HG03354 (cell line): ENCODE results near the gene PRR29.
"Not testable (repeated sequence)": the region's sequence is repeated elsewhere in the genome, so short reads cannot be mapped to it uniquely, and the experiment has no call there.

ENCODE experiments used
- ATAC-seq: cut with Tn5 transposase; IDR thresholded peaks from one replicate; pipeline ENCODE4 v1.9.1; 2021; ENCODE audit warnings: mild to moderate bottlenecking; ENCODE audit not compliant: unreplicated experiment, poor library complexity, severe bottlenecking

The PRR29 gene

DNA sequence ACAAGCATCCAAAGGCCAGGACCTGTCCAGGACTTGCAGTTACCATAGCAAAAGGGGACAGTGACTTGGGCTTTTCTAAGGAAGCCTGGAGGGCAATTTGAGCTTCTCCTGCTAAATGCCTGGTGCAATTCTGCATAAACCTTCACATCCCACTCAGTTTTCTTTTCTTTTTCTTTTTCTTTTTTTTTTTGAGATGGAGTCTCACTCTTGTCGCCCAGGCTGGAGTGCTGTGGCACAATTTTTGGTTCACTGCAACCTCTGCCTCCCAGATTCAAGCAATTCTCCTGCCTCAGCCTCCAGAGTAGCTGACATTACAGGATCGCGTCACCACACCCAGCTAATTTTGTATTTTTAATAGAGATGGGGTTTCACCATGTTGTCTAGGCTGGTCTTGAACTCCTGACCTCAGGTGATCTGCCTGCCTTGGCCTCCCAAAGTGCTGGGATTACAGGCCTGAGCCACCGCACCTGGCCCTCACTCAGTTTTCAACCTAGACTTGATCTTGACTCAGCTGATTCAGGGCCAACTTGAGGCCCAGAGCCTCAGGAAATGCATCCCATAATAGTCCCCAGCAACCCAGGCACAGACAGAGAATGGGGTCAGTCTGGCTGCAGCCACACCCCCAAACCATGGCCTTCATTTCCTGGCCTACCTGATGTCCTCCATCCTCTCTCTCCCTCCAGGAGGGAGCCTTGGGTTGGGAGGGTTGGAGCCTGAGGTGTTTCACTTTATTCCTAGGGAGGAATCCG is 9.1 kb downstream of the PRR29 start:
- not testable (repeated sequence) for ATAC-seq

GRCh38 chr17:64007838-64008282 is 9.7 kb downstream of the PRR29 start:
- no peak for ATAC-seq

DNA sequence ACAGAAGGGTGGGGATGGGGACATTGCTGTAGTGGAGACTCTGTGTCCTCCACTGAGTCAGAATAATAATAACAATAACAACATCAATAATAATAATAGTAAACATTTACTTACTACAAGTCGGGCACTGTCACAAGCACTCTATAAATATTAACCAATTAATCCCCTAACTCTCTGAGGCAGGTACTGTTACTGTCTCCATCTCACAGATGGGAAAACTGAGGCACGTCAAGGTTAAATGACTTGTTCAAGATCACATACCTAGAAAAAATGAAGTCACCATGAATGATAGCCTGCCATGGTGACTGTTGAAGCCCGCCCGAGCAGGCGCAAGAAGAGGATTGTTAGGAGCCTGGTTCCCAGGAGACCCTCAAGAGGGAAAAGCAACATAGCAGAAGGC is 10.2 kb downstream of the PRR29 start:
- no peak for ATAC-seq

DNA sequence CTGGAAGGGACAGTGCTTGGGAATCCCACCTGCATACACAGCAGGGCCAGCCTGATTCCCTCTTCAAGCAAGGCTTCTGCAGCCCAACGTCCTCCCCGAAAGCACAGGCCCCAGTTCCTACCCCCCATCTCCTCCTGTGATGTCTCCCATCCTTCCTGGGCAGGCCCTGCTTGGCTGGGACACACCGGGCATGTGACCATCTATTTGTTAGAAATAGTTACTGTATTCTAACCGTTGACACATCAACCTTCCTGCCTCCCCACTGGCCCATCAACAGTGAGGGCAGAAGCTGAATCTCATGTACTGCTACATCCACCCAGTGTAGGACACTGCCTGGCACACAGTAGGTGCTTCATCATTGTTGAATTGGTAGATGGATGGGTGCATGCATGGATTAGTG is 10.7 kb downstream of the PRR29 start:
- no peak for ATAC-seq

DNA sequence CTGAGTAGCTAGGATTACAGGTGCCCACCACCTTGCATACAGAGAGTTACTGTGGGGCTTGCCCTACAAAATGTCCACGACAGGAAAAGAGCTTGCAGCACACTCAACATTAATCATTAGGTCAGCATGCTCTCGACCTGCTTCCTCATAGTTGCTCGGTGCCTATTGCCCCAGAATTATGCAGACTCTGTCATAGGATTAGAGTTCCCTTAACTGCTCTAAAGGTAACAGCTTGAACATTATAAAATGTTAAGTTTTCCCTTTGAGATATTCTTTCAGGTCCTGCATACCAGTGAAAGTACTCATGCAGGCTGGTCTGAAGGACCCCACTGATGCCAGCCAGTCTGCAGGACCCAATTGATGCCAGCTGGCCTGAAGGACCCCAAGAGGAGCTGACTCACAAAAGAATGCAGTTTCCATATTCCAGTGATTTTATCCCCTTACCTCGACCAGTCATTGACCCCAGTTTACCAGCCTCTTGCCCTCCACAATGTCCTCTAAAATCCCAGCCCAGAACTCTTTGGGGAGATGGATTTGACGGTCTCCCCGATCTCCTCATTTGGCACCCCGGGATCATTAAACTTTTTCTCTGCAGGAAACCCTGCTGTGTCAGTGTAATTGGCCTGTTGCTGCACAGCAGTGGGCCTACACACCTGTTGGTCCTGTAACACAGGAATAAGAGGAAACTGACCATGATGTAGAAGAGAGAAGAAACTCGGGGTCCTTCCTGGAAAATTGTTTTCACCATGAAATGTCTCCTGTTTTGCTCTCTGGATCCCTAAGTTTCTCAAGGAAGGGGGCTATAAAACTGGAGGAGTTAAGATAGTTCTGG is 11.6 kb downstream of the PRR29 start:
- no peak for ATAC-seq

DNA sequence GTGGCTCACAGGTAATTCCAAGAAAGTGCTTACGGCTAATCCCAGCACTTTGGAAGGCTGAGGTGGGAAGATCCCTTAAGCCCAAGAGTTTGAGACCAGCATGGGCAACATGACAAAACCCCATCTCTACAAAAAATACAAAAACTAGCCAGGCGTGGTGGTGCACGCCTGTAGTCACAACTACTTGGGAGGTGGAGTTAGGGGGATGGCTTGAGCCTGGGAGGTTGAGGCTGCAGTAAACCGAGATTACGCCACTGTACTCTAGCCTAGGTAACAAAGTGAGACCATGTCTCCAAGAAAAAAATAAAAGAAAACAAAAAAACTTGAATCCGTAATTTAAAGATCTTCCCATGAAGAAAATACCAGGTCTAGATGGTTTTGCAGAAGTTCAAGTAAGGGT is 17.3 kb downstream of the PRR29 start:
- no peak for ATAC-seq

GRCh38 chr17:64016231-64016784 is 18.2 kb downstream of the PRR29 start:
- ATAC-seq: no peak

DNA sequence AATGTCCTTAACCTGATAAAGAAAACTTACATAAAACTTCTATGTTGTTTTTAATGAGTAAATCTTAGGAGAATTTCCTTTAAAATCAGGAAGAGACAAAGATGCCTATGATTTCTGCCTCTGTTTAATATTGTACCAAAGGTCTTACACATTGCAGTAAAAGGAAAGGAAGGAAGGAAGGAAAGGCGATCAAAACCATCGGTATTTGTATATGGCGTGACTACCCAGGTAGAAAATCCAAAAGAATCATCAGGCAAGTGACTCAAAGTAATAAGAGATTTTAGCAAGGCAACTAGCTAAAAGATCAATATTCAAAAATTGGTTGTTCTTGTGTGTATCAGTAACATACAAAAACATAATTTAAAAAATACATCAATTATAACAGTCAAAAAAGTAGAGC is 18.8 kb downstream of the PRR29 start:
- ATAC-seq: no peak

DNA sequence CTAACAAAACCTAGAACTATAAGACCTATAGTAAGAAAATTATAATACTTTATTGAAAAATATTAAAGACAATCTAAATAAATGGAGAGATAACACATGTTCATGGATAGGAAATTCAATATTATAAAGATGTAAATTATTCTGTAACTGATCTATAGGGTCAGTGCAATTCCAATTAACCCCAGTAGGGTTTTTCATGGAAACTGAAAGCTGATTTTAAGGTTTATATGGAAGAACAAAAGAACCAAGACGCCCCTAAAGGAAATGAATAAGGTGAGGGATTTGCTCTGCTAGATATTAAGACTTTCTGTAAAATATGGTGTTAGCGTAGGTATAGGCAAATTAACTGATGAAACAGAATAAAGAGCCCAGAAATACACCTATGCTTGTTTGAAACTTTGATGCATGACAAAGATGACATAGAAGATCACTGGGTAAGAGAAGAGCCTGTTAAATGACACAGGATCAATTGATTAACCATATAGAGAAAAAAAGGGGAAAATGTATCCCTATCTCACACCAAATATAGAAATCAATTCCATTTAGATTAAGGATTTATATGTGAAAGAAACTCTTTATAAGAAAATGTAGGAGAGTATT is 19.3 kb downstream of the PRR29 start:
- no peak for ATAC-seq

DNA sequence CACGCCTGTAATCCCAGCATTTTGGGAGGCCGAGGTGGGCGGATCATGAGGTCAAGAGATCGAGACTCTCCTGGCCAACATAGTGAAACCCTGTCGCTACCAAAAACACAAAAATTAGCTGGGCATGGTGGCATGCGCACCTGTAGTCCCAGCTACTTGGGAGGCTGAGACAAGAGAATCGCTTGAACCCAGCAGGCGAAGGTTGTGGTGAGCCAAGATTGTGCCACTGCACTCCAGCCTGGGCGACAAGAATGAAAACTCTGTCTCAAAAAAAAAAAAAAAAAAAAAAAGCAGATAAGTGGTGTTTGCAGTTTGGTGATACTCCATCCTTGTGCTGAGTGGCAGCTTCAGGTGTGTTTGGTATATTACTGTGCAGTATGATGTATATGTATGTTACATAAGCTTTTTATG is 21.4 kb downstream of the PRR29 start:
- ATAC-seq: not testable (repeated sequence)

DNA sequence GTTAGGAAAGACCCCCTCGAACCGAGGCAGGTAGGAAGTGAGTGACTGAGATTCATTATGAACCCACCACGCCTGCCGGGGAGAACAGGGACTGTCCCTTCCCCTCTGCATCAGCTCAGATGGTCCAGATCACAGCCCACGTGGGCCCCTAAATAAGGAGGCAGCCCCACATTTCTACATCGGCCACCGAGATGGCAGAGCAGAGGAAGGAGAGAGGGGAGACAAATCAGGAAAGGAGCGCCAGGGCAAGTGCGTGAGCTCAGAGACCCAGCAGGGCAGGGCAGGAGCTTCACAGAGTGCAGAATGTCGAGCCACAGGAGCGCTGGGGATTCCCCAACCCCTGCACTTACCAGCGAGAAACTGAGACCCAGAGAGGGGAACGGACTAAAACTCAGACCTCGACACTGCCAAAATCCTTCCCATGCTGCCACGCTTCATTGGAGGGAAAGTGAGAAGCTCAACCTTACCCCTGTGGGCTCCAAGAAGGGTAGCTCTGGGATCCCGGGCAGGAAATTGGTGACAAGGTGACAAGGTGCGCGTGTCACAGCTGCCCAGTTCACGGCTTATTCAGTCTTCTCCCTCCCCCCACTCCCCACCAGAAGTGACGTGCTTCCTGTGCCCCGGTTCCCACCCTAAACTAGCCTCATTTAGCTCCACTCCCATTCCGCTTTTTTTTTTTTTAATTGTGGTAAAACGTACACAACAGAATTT is 22.1 kb downstream of the PRR29 start, which contains the start of gene ICAM2:
Gene ICAM2, minus strand, starts transcription at position 578 of the 711 bp plus-strand sequence. CDS start 13,942 bp downstream, outside the sequence.
- ATAC-seq: peak; percentile 68

- ATAC-seq: no peak
Measured at GRCh38 chr17:64022611-64023063, 24.5 kb downstream of the PRR29 start.

GRCh38 chr17:64024215-64024654 is 26.1 kb downstream of the PRR29 start:
- ATAC-seq: no peak

GRCh38 chr17:64024781-64025731 is 26.9 kb downstream of the PRR29 start:
- ATAC-seq: no peak

GRCh38 chr17:64025732-64026294 is 27.7 kb downstream of the PRR29 start:
- ATAC-seq: peak; percentile 68

GRCh38 chr17:64028874-64029464 is 30.8 kb downstream of the PRR29 start:
- ATAC-seq: peak; percentile 47

DNA sequence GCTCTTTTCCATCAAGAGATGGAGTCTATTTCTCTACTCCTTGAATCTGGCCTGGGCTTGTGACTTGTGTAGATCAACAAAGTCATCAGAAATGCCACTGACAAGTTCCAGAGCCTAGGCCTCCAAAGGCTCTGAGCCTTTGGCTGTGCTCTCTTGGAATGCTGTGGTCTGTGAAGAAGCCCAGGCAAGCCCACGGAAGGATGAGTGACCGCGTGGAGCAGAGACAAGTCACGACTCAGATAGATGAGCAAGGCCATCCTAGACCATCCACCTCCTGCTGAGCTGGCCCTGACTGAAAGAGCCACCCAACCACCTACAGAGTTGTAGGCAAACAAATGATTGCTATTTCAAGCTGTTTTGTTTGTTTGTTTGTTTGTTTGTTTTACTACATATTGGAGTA is 33.9 kb downstream of the PRR29 start:
- ATAC-seq: no peak
